HUES6 (cell line): ENCODE data around the gene HEATR1.

ENCODE experiments used
- H3K27ac ChIP-seq: 2 replicates; pipeline ENCODE4 v1.7.0; 2013; ENCODE audit warnings: low read depth, mild to moderate bottlenecking, low read length, inconsistent platforms
- H3K27me3 ChIP-seq: 2 replicates; pipeline ENCODE4 v1.6.1; 2013; ENCODE audit warnings: low read length; ENCODE audit not compliant: control insufficient read depth, insufficient read depth
- H3K36me3 ChIP-seq: 2 replicates; pipeline ENCODE4 v1.6.1; 2013; ENCODE audit warnings: low read length; ENCODE audit not compliant: control insufficient read depth, insufficient read depth
- H3K4me1 ChIP-seq: 2 replicates; pipeline ENCODE4 v1.6.1; 2013; ENCODE audit warnings: low read length; ENCODE audit not compliant: control insufficient read depth, insufficient read depth
- H3K4me3 ChIP-seq: 2 replicates; pipeline ENCODE4 v1.5.1; 2013; ENCODE audit warnings: low read depth, low read length
- H3K9ac ChIP-seq: one replicate; pipeline ENCODE4 v1.6.1; 2013; ENCODE audit warnings: mild to moderate bottlenecking, low read length
- H3K9me3 ChIP-seq: 2 replicates; pipeline ENCODE4 v1.6.1; 2013; ENCODE audit warnings: low read depth, low read length; ENCODE audit not compliant: control insufficient read depth, insufficient read depth

Gene HEATR1

GRCh38 chr1:236556606-236557005, 47.7 kb downstream of the HEATR1 start:
- H3K4me1 ChIP-seq = no peaks in the 10 kb centered on the region
- H3K4me3 ChIP-seq = no peak overlapping the region
- peaks cover 96% of the 10 kb centered on the region for H3K36me3 ChIP-seq
- H3K27me3 ChIP-seq = no peaks in the 10 kb centered on the region
- H3K27ac ChIP-seq = no peak overlapping the region
- no peak overlapping the region for H3K9ac ChIP-seq
- no peaks in the 10 kb centered on the region for H3K9me3 ChIP-seq

DNA sequence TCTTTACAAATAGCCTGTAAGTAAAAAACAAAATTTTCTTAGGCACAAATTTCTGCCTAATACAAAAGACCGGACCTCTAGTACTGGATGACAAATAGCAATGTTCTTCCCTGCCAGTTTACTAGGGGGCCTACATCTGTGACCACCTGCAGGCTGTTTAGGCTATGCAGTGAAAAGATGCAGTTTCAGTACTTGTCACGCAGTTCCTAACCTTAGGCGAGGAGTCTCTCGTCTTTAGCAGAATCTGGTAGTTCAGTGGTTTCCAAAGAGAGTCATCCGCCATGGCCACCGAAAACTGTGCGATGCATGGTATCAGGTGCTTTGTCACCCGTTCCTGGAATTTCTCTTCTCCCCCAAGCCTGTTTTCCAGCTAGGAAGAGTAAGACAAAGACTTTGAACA, 50.9 kb downstream of the HEATR1 start:
- Histone ChIP-seq H3K9ac (no peak overlapping the region), H3K4me3 (no peak overlapping the region), H3K27me3 (no peaks in the 10 kb centered on the region), H3K9me3 (no peaks in the 10 kb centered on the region), H3K4me1 (no peaks in the 10 kb centered on the region), H3K36me3 (peaks cover 97% of the 10 kb centered on the region), H3K27ac (no peak overlapping the region)

DNA sequence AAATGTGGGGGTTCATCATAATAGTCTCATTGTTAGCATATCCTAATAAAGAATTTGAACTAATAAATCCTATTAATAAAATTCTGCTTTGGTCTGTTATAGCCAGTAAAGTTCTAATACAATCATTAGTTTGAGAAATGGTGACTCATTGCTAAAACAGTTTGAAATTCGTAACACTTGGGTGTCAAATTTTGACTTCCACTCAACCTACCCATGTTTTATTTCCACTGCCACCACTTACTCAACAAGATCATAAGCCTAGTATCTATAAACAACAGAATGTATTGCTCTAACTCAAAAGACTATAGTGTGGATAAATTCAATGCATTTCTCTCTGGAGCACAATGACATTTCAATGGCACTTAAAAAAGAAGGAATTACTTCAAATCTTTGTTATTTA, 51.4 kb downstream of the HEATR1 start:
- H3K9me3 ChIP-seq = no peaks in the 10 kb centered on the region
- peaks cover 97% of the 10 kb centered on the region for H3K36me3 ChIP-seq
- no peak overlapping the region for H3K9ac ChIP-seq
- H3K4me3 ChIP-seq = no peak overlapping the region
- no peak overlapping the region for H3K27ac ChIP-seq
- H3K27me3 ChIP-seq = no peaks in the 10 kb centered on the region
- H3K4me1 ChIP-seq = no peaks in the 10 kb centered on the region

DNA sequence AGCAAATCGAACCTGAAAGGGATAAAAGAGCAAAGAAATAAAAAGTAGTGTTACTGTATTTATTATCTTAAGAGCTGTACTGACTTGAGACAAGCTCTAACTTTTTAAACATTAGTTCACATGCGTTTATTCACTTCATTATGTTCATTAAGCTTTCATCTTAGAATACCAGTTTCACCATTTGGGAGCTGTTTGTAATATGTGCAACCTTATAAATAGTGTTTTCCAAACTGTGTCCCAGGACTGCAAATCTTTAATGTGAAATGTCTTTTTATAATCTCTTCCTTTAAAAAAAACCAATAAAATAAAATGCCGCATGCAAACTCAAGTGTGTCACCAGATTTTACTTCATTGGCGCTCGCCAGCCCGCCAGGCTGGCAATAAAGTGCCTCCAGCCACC, 52.2 kb downstream of the HEATR1 start:
- H3K4me1 ChIP-seq = no peaks in the 10 kb centered on the region
- no peaks in the 10 kb centered on the region for H3K27me3 ChIP-seq
- no peaks in the 10 kb centered on the region for H3K9me3 ChIP-seq
- H3K4me3 ChIP-seq = no peak overlapping the region
- H3K9ac ChIP-seq = no peak overlapping the region
- no peak overlapping the region for H3K27ac ChIP-seq
- H3K36me3 ChIP-seq = peaks cover 98% of the 10 kb centered on the region

DNA sequence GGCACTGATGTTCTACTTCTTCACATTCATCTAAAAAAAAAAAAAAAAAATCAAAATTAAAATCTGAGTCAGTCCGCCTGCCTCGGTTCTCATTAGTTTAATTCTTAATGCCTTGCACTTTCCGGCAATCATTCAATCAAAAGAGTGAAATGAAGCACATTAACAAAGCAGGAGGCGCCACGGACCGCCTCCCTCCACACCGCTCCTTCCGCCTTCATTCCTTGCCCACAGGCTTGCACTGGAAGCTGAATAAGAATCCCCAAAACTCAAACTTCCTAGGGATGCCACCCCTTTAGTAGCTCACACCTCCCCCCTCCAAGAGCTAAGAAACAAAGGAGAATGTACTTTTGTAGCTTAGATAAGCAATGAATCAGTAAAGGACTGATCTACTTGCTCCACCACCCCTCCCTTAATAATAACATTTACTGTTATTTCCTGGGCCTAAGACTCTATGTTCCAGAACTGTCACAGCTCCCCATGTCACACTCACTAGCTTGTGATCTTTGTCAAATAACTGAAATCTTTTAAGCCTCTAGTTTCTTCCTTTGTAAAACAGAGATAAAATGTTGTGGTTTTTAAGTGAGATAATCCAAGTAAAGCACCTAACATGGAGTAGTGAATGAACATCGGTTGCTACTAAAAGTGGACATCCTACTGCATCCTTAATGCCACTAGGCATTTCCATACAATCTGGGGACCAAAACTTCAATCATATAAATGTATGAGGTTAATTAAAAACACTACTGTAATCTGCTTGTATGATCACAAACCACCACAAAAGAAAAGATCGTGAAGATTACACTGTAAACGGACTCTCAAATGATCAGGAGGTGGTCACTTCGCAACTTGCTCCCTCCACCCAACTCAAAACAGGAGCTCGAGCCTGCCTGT, 53.1 kb downstream of the HEATR1 start:
- H3K4me3 ChIP-seq = no peak overlapping the region
- no peak overlapping the region for H3K9ac ChIP-seq
- H3K27me3 ChIP-seq = no peaks in the 10 kb centered on the region
- no peaks in the 10 kb centered on the region for H3K9me3 ChIP-seq
- H3K27ac ChIP-seq = no peak overlapping the region
- peaks cover 98% of the 10 kb centered on the region for H3K36me3 ChIP-seq
- H3K4me1 ChIP-seq = no peaks in the 10 kb centered on the region

DNA sequence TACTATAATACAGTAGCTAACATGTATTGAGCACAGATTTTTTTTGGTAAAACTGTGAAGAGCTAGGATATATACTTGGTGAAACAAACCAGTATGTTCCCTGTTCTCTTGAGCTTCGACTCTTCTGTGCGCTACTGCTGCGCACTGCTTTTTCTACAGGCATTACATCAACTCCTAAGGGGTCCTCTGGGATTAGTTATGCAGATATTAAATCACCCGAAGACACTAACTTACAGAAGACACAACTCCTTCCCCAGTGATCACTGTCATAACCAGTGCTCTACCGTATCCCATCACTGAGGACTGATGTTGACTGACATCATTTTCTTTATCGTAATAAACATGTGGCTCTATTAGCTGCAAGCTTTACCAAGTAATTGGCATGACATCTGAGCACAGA, 55.9 kb downstream of the HEATR1 start:
- no peaks in the 10 kb centered on the region for H3K9me3 ChIP-seq
- no peak overlapping the region for H3K9ac ChIP-seq
- no peaks in the 10 kb centered on the region for H3K4me1 ChIP-seq
- no peaks in the 10 kb centered on the region for H3K27me3 ChIP-seq
- no peak overlapping the region for H3K4me3 ChIP-seq
- H3K27ac ChIP-seq = no peak overlapping the region
- H3K36me3 ChIP-seq = peaks cover 100% of the 10 kb centered on the region

DNA sequence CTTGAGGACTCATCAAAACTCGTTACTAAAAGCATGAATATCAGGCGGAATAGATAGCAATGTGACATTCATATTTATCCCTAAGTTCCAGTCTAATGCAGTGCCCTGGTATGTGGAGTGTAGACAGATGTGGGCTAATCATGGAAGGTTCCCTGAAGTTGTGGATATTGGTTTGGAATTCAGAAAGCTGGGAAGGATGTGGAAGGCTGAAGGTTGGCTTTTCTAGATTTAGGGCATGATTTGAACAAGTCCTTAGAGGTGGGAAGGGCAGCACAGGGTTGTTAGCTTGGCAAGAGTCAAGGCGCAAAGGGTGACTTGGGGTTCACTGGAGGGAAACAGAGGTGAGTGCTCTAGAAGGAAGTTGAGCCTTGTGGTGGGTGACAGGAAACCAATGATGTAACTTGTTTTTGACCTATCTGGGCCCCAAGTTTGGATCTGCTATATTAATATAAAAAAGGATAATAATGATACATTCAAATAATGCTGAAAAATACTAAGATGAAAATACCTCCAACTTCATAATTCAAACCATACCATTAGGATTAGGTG, 58.6 kb downstream of the HEATR1 start:
- no peak overlapping the region for H3K27ac ChIP-seq
- no peaks in the 10 kb centered on the region for H3K27me3 ChIP-seq
- no peak overlapping the region for H3K4me3 ChIP-seq
- no peaks in the 10 kb centered on the region for H3K4me1 ChIP-seq
- no peaks in the 10 kb centered on the region for H3K9me3 ChIP-seq
- H3K9ac ChIP-seq = no peak overlapping the region
- H3K36me3 ChIP-seq = peaks cover 95% of the 10 kb centered on the region

DNA sequence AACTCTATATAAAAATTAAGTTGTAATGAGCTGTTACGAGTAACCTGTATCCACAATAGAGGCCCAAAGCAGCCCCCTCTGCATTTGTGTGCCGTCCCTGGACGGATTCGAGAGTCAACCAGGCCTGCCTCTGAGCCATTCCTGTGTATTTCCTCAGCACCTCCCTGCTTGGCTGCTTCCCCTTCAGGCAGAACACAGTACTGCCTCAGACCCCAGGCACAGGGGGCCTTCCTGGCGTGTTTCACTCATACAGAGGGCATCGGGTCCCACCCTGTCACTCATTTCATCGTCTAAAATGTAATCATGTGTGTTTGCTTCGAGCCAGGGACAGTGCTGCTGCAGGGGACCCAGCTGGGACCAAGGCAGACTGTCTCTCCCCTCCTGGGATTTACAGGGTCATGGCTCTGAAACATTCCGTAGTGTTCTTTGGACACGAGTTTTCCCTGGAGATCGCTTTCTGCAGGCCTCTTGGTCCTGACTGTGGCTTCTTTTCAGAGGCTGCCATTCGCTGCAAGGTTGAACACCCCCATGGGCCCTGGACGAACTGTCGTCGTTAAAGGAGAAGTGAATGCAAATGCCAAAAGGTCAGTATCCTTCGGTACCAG, 61.1 kb downstream of the HEATR1 start:
- Histone ChIP-seq H3K36me3 (peaks cover 76% of the 10 kb centered on the region), H3K9ac (no peak overlapping the region), H3K27me3 (no peaks in the 10 kb centered on the region), H3K4me3 (no peak overlapping the region), H3K9me3 (no peaks in the 10 kb centered on the region), H3K27ac (no peak overlapping the region), H3K4me1 (no peaks in the 10 kb centered on the region)

GRCh38 chr1:236541710-236542109, 62.6 kb downstream of the HEATR1 start:
- no peak overlapping the region for H3K9ac ChIP-seq
- H3K4me3 ChIP-seq = no peak overlapping the region
- no peak overlapping the region for H3K27ac ChIP-seq
- H3K36me3 ChIP-seq = peaks cover 61% of the 10 kb centered on the region
- no peaks in the 10 kb centered on the region for H3K4me1 ChIP-seq
- H3K9me3 ChIP-seq = no peaks in the 10 kb centered on the region
- no peaks in the 10 kb centered on the region for H3K27me3 ChIP-seq

GRCh38 chr1:236540813-236541465, 63.4 kb downstream of the HEATR1 start:
- H3K9me3 ChIP-seq = no peaks in the 10 kb centered on the region
- H3K4me3 ChIP-seq = no peak overlapping the region
- H3K36me3 ChIP-seq = peaks cover 53% of the 10 kb centered on the region
- H3K27ac ChIP-seq = no peak overlapping the region
- no peaks in the 10 kb centered on the region for H3K4me1 ChIP-seq
- H3K27me3 ChIP-seq = no peaks in the 10 kb centered on the region
- no peak overlapping the region for H3K9ac ChIP-seq

- Histone ChIP-seq H3K9ac (no peak overlapping the region), H3K36me3 (peaks cover 12% of the 10 kb centered on the region), H3K9me3 (no peaks in the 10 kb centered on the region), H3K27me3 (no peaks in the 10 kb centered on the region), H3K4me1 (no peaks in the 10 kb centered on the region), H3K4me3 (no peak overlapping the region), H3K27ac (no peak overlapping the region)
Measured at GRCh38 chr1:236536540-236536939, 67.8 kb downstream of the HEATR1 start.
